ENCODE data around the gene IKBIP.

IKBIP gene

DNA sequence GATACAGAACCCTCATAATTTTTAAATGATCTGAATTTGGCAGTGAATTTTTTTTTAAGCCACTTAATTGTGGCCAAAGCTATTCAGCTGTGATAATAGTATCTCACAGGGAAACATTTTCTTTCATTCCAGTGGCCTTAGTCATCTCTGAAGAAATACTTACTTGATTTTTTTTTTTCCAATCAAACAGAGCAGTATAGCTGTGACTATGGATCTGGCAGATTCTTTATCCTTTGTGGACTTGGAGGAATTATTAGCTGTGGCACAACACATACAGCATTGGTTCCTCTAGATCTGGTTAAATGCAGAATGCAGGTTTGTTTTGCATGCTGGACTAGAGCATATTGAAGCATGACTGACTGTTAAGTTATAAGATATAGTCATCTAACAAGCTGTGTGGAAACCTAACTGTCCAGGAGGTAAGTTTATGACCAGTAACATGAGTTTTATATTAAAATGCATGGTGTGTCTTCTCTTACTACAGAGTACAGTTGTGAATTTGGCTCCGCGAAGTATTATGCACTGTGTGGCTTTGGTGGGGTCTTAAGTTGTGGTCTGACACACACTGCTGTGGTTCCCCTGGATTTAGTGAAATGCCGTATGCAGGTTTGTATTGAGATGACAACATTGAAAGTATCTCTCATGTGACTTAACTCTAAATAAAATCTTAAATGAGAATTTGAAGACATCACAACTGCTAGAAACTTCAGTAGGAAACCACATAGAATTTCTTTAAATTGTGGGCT lies 49.2 kb downstream of the IKBIP start:
- TF ChIP-seq, protein P1, sequence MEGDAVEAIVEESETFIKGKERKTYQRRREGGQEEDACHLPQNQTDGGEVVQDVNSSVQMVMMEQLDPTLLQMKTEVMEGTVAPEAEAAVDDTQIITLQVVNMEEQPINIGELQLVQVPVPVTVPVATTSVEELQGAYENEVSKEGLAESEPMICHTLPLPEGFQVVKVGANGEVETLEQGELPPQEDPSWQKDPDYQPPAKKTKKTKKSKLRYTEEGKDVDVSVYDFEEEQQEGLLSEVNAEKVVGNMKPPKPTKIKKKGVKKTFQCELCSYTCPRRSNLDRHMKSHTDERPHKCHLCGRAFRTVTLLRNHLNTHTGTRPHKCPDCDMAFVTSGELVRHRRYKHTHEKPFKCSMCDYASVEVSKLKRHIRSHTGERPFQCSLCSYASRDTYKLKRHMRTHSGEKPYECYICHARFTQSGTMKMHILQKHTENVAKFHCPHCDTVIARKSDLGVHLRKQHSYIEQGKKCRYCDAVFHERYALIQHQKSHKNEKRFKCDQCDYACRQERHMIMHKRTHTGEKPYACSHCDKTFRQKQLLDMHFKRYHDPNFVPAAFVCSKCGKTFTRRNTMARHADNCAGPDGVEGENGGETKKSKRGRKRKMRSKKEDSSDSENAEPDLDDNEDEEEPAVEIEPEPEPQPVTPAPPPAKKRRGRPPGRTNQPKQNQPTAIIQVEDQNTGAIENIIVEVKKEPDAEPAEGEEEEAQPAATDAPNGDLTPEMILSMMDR (conservative IDR thresholded peaks at IDR 0.05) = no peak
- no peak for TF ChIP-seq ZFX (IDR thresholded peaks at IDR 0.05)
- H3K27ac ChIP-seq = no peak overlapping the region

DNA sequence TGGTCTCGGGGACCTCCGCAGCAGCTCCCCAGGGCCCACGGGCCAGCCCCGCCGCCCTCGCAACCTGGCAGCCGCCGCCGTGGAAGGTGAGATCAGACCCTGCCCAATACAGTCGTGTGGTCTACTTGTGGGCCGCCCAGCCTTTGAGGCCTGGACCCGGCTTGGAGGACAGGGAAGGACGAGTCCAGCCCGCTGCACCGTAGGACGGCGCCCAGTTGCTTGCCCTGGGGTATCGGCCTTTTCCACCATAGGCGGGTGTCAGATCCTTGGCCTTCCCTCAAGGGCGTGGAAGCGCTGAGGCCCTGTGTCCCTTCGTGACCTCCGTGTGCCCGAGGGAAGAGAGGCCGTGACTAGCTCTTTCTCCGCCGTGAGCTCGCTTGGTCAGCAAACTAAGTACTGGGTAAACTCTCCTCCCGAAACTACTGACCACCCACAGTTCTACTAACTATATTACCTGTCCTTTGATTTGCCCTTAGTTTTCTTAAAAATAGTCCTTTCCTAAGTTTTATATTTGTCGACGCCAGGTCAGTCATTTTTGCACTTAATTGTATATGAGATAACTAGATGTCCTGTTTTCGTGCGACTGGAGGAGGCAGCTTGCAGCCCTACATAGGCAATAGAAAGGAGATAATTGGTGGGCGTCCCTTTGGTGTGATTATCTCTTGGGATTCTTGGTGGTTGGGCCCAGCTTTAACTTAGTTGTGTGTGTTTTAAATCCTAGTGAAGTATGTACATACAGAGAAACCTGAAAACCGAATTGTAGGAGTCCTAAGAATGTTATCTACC lies 50.3 kb downstream of the IKBIP start:
- TF ChIP-seq, protein P1 (conservative IDR thresholded peaks at IDR 0.05) = no peak
- peak; percentile 78 for TF ChIP-seq ZFX (IDR thresholded peaks at IDR 0.05)
- peak overlapping the region; percentile 99 for H3K27ac ChIP-seq

DNA sequence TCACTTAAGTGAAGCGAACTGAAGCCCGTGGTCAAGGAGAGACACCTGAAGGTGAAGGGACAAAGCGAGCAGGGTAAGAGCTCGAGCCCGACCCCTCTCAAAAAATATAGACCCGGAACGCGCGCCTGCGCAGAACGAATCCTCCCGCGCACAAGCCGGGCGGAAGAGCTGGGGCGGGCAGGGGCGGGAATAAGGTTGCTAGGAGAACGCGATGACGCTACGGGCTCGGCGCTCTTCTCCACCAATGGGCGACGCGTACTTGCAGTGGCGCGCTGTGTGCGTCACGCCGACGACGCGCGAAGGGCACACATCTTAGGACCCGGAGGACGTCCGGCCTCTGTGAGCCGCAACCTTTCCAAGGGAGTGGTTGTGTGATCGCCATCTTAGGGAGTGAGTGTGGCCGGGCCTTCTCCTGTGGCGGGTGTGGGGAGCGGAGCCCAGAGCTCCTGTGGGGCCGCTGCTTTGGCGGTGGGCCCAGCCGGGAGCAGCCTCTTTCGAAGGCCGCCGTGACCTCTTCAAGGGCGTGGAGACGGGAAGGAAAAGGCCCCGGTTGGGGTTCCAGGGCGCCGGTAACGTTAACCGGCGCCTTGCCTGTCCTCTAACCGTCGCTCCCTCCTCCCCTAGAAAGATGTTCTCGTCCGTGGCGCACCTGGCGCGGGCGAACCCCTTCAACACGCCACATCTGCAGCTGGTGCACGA lies 51.1 kb downstream of the IKBIP start, which contains the start of gene SLC25A3:
Gene SLC25A3 (plus strand): TSS at position 336 of the 699 bp plus-strand sequence. CDS start 293 bp downstream, at position 629.
- peak within 1 kb of the TSS; percentile 99 for H3K27ac ChIP-seq
- TF ChIP-seq ZFX (IDR thresholded peaks at IDR 0.05) = peak; percentile 89
- TF ChIP-seq, protein P1 (conservative IDR thresholded peaks at IDR 0.05) = no peak

DNA sequence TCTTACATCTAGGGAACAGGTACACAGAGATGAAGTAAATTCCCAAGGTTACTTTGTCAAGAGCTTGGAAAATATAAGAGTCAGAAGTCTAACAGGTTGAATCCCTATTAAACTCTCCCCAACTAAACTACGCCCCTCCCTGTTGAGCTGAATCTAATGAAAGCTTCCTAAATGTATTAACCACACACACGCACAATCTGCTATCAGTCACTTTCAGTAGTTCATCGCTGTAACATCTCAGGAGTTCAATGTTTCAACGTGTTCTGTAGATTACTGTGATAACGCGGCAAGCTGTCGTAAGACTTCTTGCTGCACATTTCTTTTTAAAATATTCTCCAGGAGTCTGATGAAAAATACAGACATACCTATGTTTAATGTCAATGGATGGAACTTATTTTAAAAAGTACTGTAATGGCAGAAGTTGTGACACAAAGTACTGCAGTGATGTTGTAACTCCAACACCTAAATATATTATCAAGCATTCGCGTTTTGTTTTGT lies 51.7 kb downstream of the IKBIP start:
- TF ChIP-seq, protein P1 (conservative IDR thresholded peaks at IDR 0.05) = no peak
- peak overlapping the region; percentile 99 for H3K27ac ChIP-seq

DNA sequence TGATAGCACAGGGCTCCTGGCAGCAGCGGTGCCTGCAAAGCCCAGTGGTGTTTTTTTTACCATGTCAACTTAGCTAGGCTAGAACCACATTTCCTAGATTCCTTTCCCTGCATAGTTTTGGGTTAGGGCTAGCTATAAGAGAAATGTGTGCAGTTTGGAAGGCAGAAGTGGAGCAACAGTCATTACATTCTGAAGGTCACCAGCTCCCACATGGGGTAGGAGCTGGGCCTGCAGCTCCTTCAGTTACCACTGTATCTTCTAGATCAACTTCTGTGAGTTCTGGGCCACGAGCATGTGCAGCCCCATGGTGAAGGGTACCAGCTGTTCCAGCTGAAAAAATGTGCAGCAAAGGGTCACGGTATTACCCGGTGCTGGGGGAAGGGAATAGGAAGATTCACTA lies 53.4 kb downstream of the IKBIP start:
- no peak overlapping the region for H3K27ac ChIP-seq
- TF ChIP-seq, protein P1 (conservative IDR thresholded peaks at IDR 0.05) = no peak
- no peak for TF ChIP-seq ZFX (IDR thresholded peaks at IDR 0.05)

DNA sequence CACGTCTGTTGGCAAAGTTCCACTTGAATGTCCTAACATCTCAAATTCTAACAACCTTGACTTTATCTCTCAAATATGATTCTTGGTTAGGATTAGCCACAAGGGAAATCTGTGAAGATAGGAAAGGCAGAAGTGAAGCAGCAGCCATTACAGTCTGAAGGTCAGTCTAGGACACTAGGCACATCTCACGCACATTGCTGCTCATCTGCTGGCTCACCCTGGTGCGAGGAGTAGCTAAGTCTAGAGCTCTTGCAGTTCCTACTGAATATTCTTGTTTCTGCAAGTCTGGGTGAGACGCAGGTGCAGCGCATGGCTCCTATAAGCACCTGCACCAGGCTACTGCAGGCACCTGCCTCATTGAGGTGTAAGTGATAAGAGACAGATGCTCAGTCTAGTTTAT lies 57.5 kb downstream of the IKBIP start:
- no peak for TF ChIP-seq ZFX (IDR thresholded peaks at IDR 0.05)
- TF ChIP-seq, protein P1 (conservative IDR thresholded peaks at IDR 0.05) = no peak
- no peak overlapping the region for H3K27ac ChIP-seq
